Vagina (tissue), 2 donors: ENCODE data around the gene PLK2. TPM values are rescaled to one million over a fixed set of nuclear protein-coding genes. Genes with fewer than 3 reads are reported as not detected.

ENCODE experiments used
- DNase-seq, 2 donors: peaks; one replicate each; pipeline ENCODE4 v3.0.0-alpha.2; 2017; ENCODE audit errors: extremely low spot score in 2 of 2
- H3K27ac ChIP-seq: fragments of 200-600 bp; sonication (generic); one replicate; pipeline ENCODE4 v1.5.1; 2019
- H3K27me3 ChIP-seq: fragments of 200-600 bp; sonication (generic); one replicate; pipeline ENCODE4 v1.5.1; 2019
- H3K36me3 ChIP-seq, 2 donors: fragments of 200-600 bp; sonication (generic); one replicate each; pipeline ENCODE4 v1.5.1; 2017 to 2019
- H3K4me1 ChIP-seq: fragments of 200-600 bp; sonication (generic); one replicate; pipeline ENCODE4 v1.5.1; 2019
- H3K4me3 ChIP-seq, 2 donors: fragments of 200-600 bp; sonication (generic); 1 replicate in 1 of 2; 2 replicates in 1 of 2; pipeline ENCODE4 v1.5.1; 2016 to 2019
- H3K9me3 ChIP-seq: fragments of 200-600 bp; sonication (generic); one replicate; pipeline ENCODE4 v1.5.1; 2019
- POLR2A ChIP-seq, 2 donors: fragments of 450-650 bp; IDR thresholded peaks; one replicate each; pipeline ENCODE4 v1.6.1; 2017; ENCODE audit warnings: antibody characterized with exemption in 2 of 2, mild to moderate bottlenecking in 2 of 2, moderate library complexity in 2 of 2
- POLR2AphosphoS5 ChIP-seq, 2 donors: sonication (generic); formaldehyde crosslinking; IDR thresholded peaks; one replicate each; pipeline ENCODE4 v1.9.0; 2017; ENCODE audit warnings: antibody characterized with exemption in 2 of 2, mild to moderate bottlenecking in 2 of 2, low read depth in 1 of 2; ENCODE audit not compliant: insufficient read depth in 1 of 2
- intact Hi-C: fragments of 100-400 bp; cut with DNase I; formaldehyde crosslinking; loops from one replicate; pipeline ENCODE4 v1.15.1; 2023
- total RNA-seq: library from RNA; depleted of rRNA; stranded (reverse); fragments of >200 nt; gene quantifications from one replicate; pipeline ENCODE4 v1.2.3, GENCODE V29; 2016
- TF ChIP-seq, protein P1 (sequence below), 3 experiments: fragments of 450-650 bp in 2 of 3; fragments of 200-600 bp in 1 of 3; sonication (generic) in 1 of 3; IDR thresholded peaks; one replicate each; pipeline ENCODE4 v1.5.1; 2017 to 2019; ENCODE audit warnings: antibody characterized with exemption in 3 of 3, mild to moderate bottlenecking in 2 of 3, moderate library complexity in 2 of 3

Gene PLK2
- total RNA-seq, 1 donor from 2014 or later: 169 TPM

DNA sequence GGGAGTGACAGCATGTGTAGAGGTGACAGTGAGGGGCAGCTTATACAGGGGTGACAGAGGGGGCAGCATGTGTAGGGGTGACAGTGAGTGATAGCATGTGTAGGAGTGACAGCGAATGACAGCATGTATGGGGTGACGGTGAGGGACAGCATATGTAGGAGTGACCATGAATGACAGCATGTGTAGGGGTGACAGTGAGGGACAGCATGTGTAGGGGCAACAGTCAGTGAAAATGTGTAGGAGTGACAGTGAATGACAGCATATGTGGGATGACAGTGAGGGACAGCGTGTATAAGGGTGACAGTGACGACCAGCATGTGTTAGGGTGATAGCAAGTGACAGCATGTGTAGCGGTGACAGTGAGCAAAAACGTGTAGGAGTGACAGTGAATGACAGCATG lies 21.9 kb upstream of the PLK2 start:
- DNase-seq: no peak
- H3K27me3 ChIP-seq: no peaks in the 10 kb centered on the region
- H3K9me3 ChIP-seq: no peaks in the 10 kb centered on the region
- intact Hi-C loops: no loop called here
- H3K4me3 ChIP-seq: no peak overlapping the region
- TF ChIP-seq POLR2A (IDR thresholded peaks at IDR 0.05) (no peak), POLR2AphosphoS5 (IDR thresholded peaks at IDR 0.05; ENCODE audit: insufficient read depth in 1 of 2, low read depth in 1 of 2) (no peak)
- TF ChIP-seq, protein P1, sequence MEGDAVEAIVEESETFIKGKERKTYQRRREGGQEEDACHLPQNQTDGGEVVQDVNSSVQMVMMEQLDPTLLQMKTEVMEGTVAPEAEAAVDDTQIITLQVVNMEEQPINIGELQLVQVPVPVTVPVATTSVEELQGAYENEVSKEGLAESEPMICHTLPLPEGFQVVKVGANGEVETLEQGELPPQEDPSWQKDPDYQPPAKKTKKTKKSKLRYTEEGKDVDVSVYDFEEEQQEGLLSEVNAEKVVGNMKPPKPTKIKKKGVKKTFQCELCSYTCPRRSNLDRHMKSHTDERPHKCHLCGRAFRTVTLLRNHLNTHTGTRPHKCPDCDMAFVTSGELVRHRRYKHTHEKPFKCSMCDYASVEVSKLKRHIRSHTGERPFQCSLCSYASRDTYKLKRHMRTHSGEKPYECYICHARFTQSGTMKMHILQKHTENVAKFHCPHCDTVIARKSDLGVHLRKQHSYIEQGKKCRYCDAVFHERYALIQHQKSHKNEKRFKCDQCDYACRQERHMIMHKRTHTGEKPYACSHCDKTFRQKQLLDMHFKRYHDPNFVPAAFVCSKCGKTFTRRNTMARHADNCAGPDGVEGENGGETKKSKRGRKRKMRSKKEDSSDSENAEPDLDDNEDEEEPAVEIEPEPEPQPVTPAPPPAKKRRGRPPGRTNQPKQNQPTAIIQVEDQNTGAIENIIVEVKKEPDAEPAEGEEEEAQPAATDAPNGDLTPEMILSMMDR (IDR thresholded peaks at IDR 0.05): no peak
- H3K27ac ChIP-seq: no peak overlapping the region
- H3K4me1 ChIP-seq: no peaks in the 10 kb centered on the region
- no peaks in the 10 kb centered on the region for H3K36me3 ChIP-seq

DNA sequence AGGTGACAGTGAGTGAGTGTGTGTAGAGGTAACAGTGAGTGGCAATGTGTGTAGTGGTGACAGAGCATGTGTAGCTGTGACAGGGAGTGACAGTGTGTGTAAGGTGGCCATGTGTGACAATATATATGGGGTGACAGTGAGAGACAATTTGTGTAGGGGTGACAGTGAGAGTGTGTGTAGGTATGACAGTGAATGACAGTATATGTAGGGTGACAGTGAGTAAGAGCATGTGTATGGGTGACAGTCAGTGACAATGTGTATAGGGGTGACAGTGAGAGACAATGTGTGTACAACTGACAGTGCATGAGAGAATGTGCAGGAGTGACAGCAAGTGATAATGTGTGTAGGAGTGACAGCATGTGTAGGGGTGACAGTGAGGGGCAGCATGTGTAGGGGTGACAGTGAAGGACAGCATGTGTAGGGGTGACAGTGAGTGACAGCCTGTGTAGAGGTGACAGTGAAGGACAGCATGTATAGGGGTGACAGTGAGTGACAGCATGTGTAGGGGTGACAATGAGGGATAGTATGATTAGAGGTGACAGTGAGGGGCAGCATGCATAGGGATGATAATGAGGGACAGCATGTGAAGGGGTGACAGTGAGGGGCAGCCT lies 21.3 kb upstream of the PLK2 start:
- Histone ChIP-seq H3K36me3 (no peaks in the 10 kb centered on the region), H3K27ac (no peak overlapping the region), H3K27me3 (no peaks in the 10 kb centered on the region), H3K4me1 (no peaks in the 10 kb centered on the region), H3K9me3 (no peaks in the 10 kb centered on the region), H3K4me3 (no peak overlapping the region)
- TF ChIP-seq, protein P1 (IDR thresholded peaks at IDR 0.05): no peak
- no peak for TF ChIP-seq POLR2AphosphoS5 (IDR thresholded peaks at IDR 0.05; ENCODE audit: insufficient read depth in 1 of 2, low read depth in 1 of 2)
- no peak for TF ChIP-seq POLR2A (IDR thresholded peaks at IDR 0.05)
- intact Hi-C loops: no loop called here
- no peak for DNase-seq

DNA sequence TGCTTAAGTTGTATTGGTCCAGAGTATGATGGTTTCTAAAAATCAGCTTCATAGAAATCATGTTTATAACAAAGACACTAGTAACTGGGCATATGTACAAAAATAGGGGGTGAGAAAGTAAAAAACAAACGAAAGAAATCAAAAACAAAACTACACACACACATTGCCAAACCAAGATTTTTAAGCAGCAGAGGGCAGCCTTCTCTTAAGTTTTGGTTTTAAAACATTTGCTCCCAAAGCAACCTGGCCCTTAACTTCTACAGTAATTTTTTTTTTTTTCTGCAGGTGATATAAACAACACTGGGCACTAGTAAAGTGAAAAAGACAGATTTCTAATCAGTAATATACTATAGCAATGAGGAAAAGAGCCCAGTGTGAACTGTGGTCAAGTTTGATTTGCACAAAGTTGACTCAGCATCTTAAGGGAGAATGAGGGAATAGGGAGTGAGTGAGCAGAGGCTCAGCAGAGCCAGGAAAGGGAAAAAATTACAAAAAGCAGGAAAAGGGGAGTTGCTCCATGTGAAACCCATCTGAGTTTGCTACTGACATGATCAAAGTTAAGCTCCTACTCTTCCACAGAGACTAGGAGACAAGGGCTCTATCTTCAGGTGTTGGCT lies 18.0 kb upstream of the PLK2 start:
- DNase-seq: no peak
- no peak for TF ChIP-seq POLR2A (IDR thresholded peaks at IDR 0.05)
- TF ChIP-seq POLR2AphosphoS5 (IDR thresholded peaks at IDR 0.05; ENCODE audit: insufficient read depth in 1 of 2, low read depth in 1 of 2): no peak
- no peak overlapping the region for H3K27ac ChIP-seq
- no peaks in the 10 kb centered on the region for H3K36me3 ChIP-seq
- no peaks in the 10 kb centered on the region for H3K9me3 ChIP-seq
- H3K4me3 ChIP-seq: no peak overlapping the region
- intact Hi-C loops: no loop called here
- no peaks in the 10 kb centered on the region for H3K27me3 ChIP-seq
- H3K4me1 ChIP-seq: no peaks in the 10 kb centered on the region

DNA sequence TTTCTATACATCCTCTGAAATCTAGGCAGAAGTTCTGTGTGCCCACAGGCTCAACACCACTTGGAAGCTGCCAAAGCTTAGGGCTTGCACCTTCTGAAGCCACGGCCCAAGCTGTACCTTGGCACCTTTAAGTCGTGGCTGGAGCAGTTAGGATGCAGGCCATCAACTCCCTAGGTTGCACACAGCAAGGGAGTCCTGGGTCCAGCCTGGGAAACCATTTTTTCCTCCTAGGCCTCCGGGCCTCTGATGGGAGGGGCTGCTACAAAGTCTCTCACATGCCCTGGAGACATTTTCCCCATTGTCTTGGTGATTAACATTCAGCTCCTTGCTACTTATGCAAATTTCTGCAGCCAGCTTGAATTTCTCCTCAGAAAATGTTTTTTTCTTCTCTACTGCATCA lies 15.5 kb upstream of the PLK2 start:
- no peaks in the 10 kb centered on the region for H3K4me1 ChIP-seq
- DNase-seq: no peak
- H3K27me3 ChIP-seq: no peaks in the 10 kb centered on the region
- H3K27ac ChIP-seq: no peak overlapping the region
- TF ChIP-seq POLR2A (IDR thresholded peaks at IDR 0.05): no peak
- TF ChIP-seq POLR2AphosphoS5 (IDR thresholded peaks at IDR 0.05; ENCODE audit: insufficient read depth in 1 of 2, low read depth in 1 of 2): no peak
- TF ChIP-seq, protein P1 (IDR thresholded peaks at IDR 0.05): no peak
- intact Hi-C loops: no loop called here
- H3K9me3 ChIP-seq: no peaks in the 10 kb centered on the region
- no peaks in the 10 kb centered on the region for H3K36me3 ChIP-seq
- H3K4me3 ChIP-seq: no peak overlapping the region

DNA sequence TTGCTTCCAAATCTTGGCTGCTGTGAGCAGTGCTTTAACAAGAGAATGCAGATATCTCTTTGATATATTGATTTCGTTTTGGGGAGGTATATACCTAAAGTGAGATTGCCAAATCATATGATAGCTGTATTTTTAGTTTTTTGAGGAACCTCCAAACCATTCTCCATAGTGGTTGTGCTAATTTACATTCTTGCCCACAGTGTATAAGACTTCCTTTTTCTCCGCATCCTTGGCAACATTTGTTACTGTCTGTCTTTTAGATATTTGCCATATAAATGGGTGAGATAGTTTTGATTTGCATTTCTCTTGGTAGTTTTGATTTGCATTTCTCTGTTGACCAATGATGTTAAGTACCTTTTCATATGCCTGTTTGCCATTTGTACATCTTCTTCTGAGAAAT lies 10.0 kb upstream of the PLK2 start:
- Histone ChIP-seq H3K27ac (no peak overlapping the region), H3K4me1 (no peaks in the 10 kb centered on the region), H3K27me3 (no peaks in the 10 kb centered on the region), H3K4me3 (no peak overlapping the region), H3K9me3 (no peaks in the 10 kb centered on the region), H3K36me3 (no peaks in the 10 kb centered on the region)
- intact Hi-C loops: no loop called here
- TF ChIP-seq, protein P1 (IDR thresholded peaks at IDR 0.05): no peak
- TF ChIP-seq POLR2AphosphoS5 (IDR thresholded peaks at IDR 0.05; ENCODE audit: insufficient read depth in 1 of 2, low read depth in 1 of 2): no peak
- no peak for TF ChIP-seq POLR2A (IDR thresholded peaks at IDR 0.05)
- DNase-seq: no peak
